UCSD-AML1 (cell line): ENCODE data around the gene RPL18.
"Not testable (repeated sequence)": the region's sequence is repeated elsewhere in the genome, so short reads cannot be mapped to it uniquely, and the experiment has no call there.

ENCODE experiments used
- DNase-seq: peaks from one replicate; lab custom pipeline; 2025; ENCODE audit not compliant: unreplicated experiment; lab: John Stamatoyannopoulos, UW

The RPL18 gene

GRCh38 chr19:48644839-48645619, 26.1 kb upstream of the RPL18 start:
- peak; percentile 68 for DNase-seq

DNA sequence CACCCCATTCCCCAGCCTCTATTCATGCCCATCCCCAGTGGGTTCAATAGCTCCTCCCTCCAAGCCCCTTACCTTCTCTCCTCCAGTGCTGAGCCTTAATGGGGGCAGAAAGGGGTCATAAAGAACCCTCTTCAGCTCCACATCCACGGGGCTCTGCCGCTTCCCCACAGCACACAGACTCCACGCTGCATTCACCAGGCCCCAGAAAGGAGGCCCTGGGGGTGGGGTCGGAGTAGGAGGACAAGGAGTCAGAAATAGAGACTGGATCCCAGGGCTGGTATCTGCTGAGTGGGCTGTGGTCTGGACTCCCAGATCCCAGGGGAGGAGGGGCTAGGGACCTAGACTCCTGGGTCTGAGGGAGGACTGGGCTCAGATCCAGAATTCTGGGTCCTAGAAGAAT, 25.4 kb upstream of the RPL18 start:
- no peak for DNase-seq

GRCh38 chr19:48642862-48643261, 23.9 kb upstream of the RPL18 start:
- no peak for DNase-seq

GRCh38 chr19:48641850-48642249, 22.9 kb upstream of the RPL18 start:
- no peak for DNase-seq

DNA sequence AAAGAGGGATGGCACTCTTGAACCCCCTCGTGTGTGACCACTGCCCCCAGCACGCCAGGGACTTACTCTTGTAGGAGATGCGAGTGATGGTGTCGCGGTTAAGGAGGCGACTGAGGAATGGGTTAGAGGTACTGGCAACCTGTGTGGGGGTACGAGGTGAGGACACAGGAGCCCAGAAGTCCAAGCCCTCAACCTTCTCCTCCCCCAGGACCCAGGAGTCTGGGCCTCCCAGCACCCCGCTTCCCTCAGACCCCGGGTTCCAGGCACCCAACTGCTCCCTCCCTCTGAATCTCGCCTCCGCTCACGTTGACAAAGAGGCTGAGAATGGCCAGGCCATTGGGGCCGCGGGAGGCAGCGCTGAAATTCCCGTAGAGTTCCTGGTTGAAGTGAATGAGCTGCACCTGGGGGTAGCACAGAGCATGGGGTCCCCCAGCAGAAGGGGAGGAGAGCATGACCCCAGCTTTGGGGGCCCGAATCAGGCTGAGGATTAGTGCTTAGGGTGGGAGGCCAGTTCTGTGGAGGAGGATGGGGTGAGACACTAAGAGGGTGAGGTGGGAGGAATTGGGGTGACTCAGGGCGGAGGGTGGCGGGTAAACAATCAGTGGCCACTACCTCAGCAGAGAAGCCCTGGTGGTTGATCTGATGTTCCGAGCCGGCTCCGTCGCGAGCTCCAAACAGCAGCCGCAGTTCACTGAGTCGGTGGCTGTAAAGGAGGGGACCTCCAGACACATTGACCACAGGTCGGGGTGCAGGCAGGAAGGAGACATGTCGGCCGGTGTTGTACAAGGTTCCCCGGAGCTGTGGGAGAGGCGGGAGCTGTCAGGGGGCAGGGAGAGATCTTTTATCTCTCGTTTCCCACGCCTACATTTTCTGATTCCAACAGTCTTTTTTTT, 20.8 kb upstream of the RPL18 start:
- no peak for DNase-seq

- peak; percentile 29 for DNase-seq
These were observed 19.9 kb upstream of the RPL18 start for GRCh38 chr19:48638831-48639381.

DNA sequence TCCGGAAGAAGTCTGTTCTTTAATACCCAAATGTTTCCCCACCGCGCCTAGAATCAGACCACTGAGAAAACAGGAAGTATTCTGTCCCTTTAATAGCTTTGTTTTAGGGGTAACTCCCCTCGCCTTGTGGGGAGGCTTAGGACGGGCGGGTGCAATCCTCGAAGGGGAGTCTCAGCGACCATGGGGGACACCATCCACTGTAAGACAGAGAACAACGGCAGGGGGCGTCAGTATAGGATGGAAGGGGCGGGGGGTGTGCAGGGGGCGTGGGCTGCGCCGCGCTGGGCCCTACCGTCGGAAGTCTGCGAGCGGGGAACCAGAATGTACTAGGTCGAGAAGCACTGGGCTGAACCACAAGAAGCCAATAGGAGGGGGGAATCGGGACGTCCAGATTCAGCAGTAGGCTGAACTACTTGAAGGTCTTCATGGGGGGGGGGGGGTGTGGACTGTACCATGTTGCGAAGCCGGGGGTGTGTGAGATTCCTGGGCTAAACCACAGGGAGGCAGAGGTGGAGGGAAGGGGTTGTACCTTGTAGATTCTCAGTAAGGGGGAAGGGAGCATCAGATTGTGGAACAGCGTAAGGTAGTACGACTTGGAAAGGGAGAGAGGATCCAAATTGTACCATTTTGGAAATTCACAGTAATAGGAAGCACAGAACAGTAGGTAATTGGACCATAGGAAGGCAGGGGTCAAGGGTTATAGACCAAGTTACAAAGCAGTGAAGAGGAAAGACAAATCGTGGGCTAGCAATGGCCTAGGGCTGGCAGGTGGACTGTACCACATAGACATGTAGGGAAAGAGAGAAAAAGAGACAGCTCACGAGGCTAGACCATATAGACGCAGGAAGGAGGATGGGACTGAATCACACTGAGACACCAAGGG, 19.2 kb upstream of the RPL18 start:
- peak; percentile 87 for DNase-seq

- DNase-seq: peak; percentile 99
These were observed 18.5 kb upstream of the RPL18 start for GRCh38 chr19:48637449-48637947.

- no peak for DNase-seq
These were observed 18.0 kb upstream of the RPL18 start, which contains the start of gene DBP for GRCh38 chr19:48636859-48637448. DBP (minus strand) TSS chr19:48637379; CDS start chr19:48636994, 385 bp downstream.

DNA sequence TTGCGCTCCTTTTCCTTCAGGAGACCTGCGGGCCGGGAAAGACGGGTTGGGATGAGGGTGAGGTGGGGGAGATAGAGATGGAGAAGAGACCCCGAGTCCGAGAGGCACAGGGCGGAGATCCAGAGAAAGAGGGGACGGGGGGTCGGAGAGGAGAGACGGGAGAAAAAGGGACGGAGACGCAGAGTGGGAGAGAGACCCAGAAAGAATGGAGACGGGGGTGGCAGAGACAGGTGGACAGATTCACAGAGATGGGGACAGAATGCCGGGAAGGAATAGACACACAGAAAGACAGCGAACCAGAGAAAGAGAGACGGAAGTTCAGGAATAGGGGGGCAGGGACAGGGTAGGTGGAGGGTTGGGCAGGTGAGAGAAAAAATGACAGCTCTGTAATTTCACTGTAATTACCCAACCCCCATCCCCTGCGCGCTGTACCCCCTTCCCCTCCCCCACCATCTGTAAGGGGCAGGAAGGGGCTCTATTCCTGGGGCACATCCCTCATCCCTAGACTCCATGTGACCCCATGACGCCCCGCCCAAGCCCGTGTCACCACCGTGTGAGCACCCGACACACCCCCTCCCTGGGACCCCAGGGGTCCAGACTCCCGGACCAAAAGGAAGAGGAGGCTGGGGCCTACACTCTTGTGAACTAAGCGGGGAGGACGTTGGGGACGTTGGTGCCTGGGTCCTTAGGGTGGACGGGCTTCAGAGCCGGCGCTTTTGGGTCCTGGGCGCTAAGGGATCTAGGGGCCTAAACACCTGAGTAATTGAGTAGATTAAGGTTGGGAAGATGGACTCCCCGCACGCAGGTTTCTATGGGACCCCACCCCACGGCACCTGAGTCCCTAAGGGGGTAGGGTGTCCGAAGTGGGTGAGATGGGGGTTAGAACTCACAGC, 17.2 kb upstream of the RPL18 start:
- DNase-seq: peak; percentile 40

GRCh38 chr19:48635263-48635965, 16.4 kb upstream of the RPL18 start:
- DNase-seq: peak; percentile 82

GRCh38 chr19:48634424-48635262, 15.7 kb upstream of the RPL18 start:
- peak; percentile 97 for DNase-seq

DNA sequence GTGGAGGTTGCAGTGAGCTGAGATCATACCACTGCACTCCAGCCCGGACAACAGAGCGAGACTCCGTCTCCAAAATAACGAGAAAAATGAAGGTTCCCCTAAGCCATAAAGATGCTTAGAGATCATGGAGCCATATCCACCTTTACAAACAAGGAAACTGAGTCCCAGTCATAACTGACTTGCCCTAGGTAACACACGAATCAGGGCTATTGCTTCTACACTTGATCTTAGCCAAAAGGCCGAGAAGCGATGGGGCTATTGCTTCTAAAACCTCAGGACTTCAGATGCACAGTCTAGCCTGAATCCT, 15.0 kb upstream of the RPL18 start:
- no peak for DNase-seq

DNA sequence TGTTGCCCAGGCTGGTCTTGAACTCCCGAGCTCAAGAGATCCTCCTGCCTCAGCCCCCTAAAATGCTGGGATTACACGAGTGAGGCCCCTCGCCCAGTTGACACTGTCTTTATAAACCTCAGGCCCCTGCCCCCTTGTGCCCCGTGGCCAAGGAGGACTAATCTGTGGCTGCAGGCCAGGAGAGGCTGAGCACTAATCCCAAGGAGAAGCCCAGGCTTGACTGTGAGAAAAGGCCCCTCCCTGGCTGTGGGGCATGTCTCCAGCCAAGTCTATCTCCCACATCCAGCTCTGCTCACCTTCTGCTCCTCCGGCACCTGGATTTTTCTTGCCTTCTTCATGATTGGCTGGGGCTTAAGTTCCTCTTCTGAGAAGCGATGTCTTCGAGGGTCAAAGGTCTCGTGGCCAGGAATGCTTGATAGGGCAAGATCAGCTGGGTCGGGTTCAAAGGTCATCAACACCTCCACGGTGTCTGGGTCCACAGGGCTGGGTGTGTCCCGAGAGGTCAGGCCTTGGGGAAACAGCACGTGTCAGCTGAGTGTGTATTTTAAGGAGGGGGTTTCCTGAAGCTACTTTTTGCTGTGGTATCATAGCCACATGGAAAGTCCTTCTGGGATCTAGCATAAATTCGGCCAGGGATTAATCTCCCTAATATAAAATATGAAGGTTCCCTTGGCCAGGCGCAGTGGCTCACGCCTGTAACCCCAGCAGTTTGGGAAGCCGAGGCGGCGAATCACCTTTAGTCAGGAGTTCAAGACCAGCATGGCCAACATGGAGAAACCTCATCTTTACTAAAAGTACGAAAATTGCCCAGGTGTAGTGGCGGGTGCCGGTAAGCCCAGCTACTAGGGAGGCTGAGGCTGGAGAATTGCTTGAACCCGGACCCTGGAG, 14.4 kb upstream of the RPL18 start:
- no peak for DNase-seq

DNA sequence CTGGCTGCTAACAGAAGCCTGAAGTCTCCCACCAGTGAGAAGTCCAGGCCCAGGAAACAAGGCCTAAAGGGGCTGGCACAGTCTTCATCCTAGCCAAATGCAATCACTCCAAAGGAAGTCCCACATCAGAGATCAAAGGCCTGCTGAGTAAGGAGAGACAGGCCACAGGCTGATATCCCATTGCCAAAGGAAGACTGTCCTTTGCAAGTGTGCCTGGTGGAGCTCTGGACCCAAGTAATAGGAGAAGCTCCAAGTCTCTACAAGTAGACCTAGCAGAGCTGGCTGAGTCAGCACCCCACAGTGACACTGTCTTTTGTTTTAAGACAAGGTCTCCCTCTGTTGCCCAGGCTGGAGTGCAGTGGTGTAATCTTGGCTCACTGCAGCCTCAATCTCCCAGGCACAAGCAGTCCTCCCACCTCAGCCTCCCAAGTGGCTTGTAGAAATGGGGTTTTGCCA, 13.7 kb upstream of the RPL18 start:
- DNase-seq: peak; percentile 24

DNA sequence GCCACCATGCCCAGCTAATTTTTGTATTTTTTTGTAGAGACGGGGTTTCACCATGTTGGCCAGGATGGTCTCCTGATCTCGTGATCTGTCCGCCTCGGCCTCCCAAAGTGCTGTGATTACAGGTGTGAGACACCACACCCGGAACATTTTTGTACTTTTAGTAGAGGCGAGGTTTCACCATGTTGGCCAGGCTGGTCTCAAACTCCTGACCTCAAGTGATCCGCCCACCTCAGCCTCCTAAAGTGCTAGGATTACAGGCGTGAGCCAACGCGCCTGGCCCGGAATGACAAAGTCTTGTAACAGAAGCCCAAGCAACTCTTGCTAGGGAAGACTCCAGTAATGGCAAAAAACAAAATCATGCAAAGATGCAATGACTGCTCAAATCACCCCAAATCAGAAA, 13.3 kb upstream of the RPL18 start:
- DNase-seq: not testable (repeated sequence)

DNA sequence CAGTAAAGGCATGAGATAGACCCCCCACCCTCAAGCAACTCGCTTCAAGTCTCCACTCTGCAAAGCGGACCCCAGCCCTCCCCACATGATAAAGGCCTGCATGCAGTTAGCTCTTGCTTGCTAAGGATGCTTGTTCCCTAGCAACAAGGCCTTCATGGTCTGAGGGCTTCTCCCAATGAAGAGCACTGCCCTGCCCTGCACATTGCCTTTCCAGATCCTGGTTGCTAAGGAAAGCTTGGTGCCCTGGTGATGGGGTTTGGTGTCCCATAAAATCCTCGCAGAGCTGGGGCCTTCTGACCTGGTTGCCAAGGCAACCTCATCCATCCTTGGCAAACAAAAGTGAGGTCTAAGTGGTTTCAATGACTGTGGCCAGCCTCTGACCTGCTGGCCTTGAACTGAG, 12.2 kb upstream of the RPL18 start:
- DNase-seq: no peak
